ENCODE measurements around the gene PRPF40B.

The PRPF40B gene

GRCh38 chr12:49622501-49623141 lies 740 bp upstream of the PRPF40B start:
- H3K27ac ChIP-seq (ENCODE audit: poor library complexity, severe bottlenecking): peak overlapping the region; percentile 81
- no peaks in the 10 kb centered on the region for H3K27me3 ChIP-seq (ENCODE audit: insufficient read depth, poor library complexity, severe bottlenecking)
- DNase-seq (ENCODE audit: low spot score) (peak; percentile 30), ATAC-seq (ENCODE audit: low read depth) (peak; percentile 15)
- H3K4me1 ChIP-seq (ENCODE audit: insufficient read depth, poor library complexity, severe bottlenecking): peaks cover 25% of the 10 kb centered on the region
- H3K9me3 ChIP-seq (ENCODE audit: severe bottlenecking): no peaks in the 10 kb centered on the region
- no peak for TF ChIP-seq CTCF (IDR thresholded peaks at IDR 0.05; ENCODE audit: poor library complexity, severe bottlenecking)
- H3K36me3 ChIP-seq (ENCODE audit: low read depth): no peaks in the 10 kb centered on the region; the same call in 1 of the 2 replicates
- peak overlapping the region; percentile 42 for H3K4me3 ChIP-seq (ENCODE audit: severe bottlenecking)

- peak; percentile 70 for ATAC-seq (ENCODE audit: low read depth)
- DNase-seq (ENCODE audit: low spot score): peak; percentile 73
- Histone ChIP-seq H3K4me1 (ENCODE audit: insufficient read depth, poor library complexity, severe bottlenecking) (peaks cover 30% of the 10 kb centered on the region), H3K36me3 (ENCODE audit: low read depth) (peaks cover 5% of the 10 kb centered on the region; the same call in 1 of the 2 replicates), H3K4me3 (ENCODE audit: severe bottlenecking) (no peak overlapping the region), H3K27ac (ENCODE audit: poor library complexity, severe bottlenecking) (peak overlapping the region; percentile 81), H3K27me3 (ENCODE audit: insufficient read depth, poor library complexity, severe bottlenecking) (no peaks in the 10 kb centered on the region), H3K9me3 (ENCODE audit: severe bottlenecking) (no peaks in the 10 kb centered on the region)
- no peak for TF ChIP-seq CTCF (IDR thresholded peaks at IDR 0.05; ENCODE audit: poor library complexity, severe bottlenecking)
Measured at GRCh38 chr12:49624921-49625577, 1.7 kb downstream of the PRPF40B start.

DNA sequence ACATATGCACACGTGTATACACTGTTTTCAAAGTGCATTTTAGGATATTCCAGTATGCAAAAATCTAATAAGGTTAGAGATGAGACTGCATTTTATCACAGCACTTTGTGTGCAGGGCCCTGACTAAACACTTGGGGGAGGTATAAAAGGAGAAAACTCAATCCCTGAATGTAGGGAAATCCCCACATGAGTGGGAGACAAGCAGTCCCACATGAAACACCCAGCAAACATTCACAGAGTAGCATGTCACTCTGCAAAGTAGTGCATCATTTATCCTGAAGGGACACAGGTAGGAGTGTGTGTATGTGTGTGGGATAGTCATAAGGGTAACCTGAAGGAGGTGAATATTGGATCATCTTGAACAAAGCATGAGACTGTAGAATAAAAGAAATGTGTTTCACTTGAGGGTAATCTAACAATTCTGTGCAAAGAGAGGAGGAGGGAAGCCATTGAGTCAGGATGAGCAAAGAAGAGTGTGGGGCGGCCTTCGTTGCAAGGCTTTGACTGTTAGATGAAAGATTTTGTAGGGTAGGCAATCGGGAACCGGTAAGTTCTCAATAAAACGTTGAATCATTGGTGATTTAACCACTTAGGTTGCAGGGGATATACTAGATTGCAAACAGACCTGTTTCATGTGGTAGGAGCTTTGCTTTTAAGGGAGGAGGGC lies 2.9 kb downstream of the PRPF40B start:
- no peaks in the 10 kb centered on the region for H3K27me3 ChIP-seq (ENCODE audit: insufficient read depth, poor library complexity, severe bottlenecking)
- H3K4me1 ChIP-seq (ENCODE audit: insufficient read depth, poor library complexity, severe bottlenecking): peaks cover 30% of the 10 kb centered on the region
- ATAC-seq (ENCODE audit: low read depth) (no peak), DNase-seq (ENCODE audit: low spot score) (peak; percentile 9)
- H3K9me3 ChIP-seq (ENCODE audit: severe bottlenecking): no peaks in the 10 kb centered on the region
- no peak overlapping the region for H3K27ac ChIP-seq (ENCODE audit: poor library complexity, severe bottlenecking)
- peaks cover 6% of the 10 kb centered on the region; the same call in 1 of the 2 replicates for H3K36me3 ChIP-seq (ENCODE audit: low read depth)
- TF ChIP-seq CTCF (IDR thresholded peaks at IDR 0.05; ENCODE audit: poor library complexity, severe bottlenecking): no peak
- H3K4me3 ChIP-seq (ENCODE audit: severe bottlenecking): no peak overlapping the region

GRCh38 chr12:49626836-49627235 lies 3.5 kb downstream of the PRPF40B start:
- Histone ChIP-seq H3K4me1 (ENCODE audit: insufficient read depth, poor library complexity, severe bottlenecking) (peaks cover 26% of the 10 kb centered on the region), H3K4me3 (ENCODE audit: severe bottlenecking) (no peak overlapping the region), H3K36me3 (ENCODE audit: low read depth) (peaks cover 11% of the 10 kb centered on the region; the same call in 1 of the 2 replicates), H3K27ac (ENCODE audit: poor library complexity, severe bottlenecking) (no peak overlapping the region), H3K9me3 (ENCODE audit: severe bottlenecking) (no peaks in the 10 kb centered on the region), H3K27me3 (ENCODE audit: insufficient read depth, poor library complexity, severe bottlenecking) (no peaks in the 10 kb centered on the region)
- no peak for TF ChIP-seq CTCF (IDR thresholded peaks at IDR 0.05; ENCODE audit: poor library complexity, severe bottlenecking)
- no peak for ATAC-seq (ENCODE audit: low read depth)
- DNase-seq (ENCODE audit: low spot score): peak; percentile 1
